PFSK-1 (cell line): Measurements from ENCODE around the gene CEACAM19.

Experiments
- FOXP2 ChIP-seq: optimal IDR thresholded peaks from 2 replicates; pipeline ENCODE3; 2011; ENCODE audit warnings: borderline replicate concordance, control low read depth, inconsistent platforms; ENCODE audit not compliant: insufficient read depth; ENCODE audit errors: extremely low read length, extremely low read depth
- POLR2AphosphoS5 ChIP-seq: IDR thresholded peaks from 2 replicates; pipeline ENCODE4 v1.6.1; 2012; ENCODE audit warnings: low read depth, mild to moderate bottlenecking, control low read depth, low read length, moderate library complexity
- REST ChIP-seq, 2 experiments: IDR thresholded peaks; 2 replicates each; pipeline versions ENCODE4 v1.6.1 to v1.8.0; 2011 to 2012; ENCODE audit warnings: low read depth in 2 of 2, low read length in 2 of 2, control low read depth in 1 of 2, inconsistent platforms in 1 of 2, mild to moderate bottlenecking in 1 of 2, moderate library complexity in 1 of 2; ENCODE audit not compliant: insufficient read depth in 1 of 2
- SIN3A ChIP-seq: IDR thresholded peaks from 2 replicates; pipeline ENCODE4 v1.6.1; 2012; ENCODE audit warnings: mild to moderate bottlenecking, low read length, moderate library complexity, borderline replicate concordance; ENCODE audit not compliant: insufficient read depth
- TAF1 ChIP-seq: IDR thresholded peaks from 2 replicates; pipeline ENCODE4 v1.6.1; 2012; ENCODE audit warnings: low read length, control low read depth, borderline replicate concordance; ENCODE audit not compliant: insufficient read depth

The CEACAM19 gene

GRCh38 chr19:44725684-44726083 lies 54.4 kb downstream of the CEACAM19 start:
- no peak for TF ChIP-seq FOXP2
- TF ChIP-seq SIN3A: no peak
- no peak for TF ChIP-seq REST (IDR thresholded peaks at IDR 0.05; ENCODE audit: insufficient read depth in 1 of 2, low read depth in 2 of 2, low read length in 2 of 2)
- TF ChIP-seq TAF1: no peak
- no peak for TF ChIP-seq POLR2AphosphoS5

DNA sequence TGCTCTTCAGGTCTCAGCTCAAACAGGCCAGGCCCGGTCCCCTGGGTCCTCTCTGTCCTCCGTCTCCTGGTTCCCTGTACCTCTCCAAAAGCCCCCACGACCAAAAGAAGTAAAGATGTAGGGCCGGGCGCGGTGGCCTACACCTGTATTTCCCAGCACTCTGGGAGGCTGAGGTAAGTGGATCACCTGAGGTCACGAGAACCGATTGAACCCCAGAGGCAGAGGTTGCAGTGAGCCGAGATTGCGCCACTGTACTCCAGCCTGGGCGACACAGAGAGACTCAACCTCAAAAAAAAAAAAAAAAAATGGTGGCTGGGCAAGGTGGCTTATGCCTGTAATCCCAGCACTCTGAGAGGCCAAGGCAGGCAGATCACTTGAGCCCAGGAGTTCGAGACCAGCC lies 55.2 kb downstream of the CEACAM19 start:
- TF ChIP-seq TAF1 (no peak), FOXP2 (no peak), REST (IDR thresholded peaks at IDR 0.05; ENCODE audit: insufficient read depth in 1 of 2, low read depth in 2 of 2, low read length in 2 of 2) (no peak), SIN3A (no peak), POLR2AphosphoS5 (no peak)

- TF ChIP-seq SIN3A (no peak), TAF1 (no peak), FOXP2 (no peak), POLR2AphosphoS5 (no peak)
Measured at GRCh38 chr19:44728178-44728577, 56.9 kb downstream of the CEACAM19 start.

DNA sequence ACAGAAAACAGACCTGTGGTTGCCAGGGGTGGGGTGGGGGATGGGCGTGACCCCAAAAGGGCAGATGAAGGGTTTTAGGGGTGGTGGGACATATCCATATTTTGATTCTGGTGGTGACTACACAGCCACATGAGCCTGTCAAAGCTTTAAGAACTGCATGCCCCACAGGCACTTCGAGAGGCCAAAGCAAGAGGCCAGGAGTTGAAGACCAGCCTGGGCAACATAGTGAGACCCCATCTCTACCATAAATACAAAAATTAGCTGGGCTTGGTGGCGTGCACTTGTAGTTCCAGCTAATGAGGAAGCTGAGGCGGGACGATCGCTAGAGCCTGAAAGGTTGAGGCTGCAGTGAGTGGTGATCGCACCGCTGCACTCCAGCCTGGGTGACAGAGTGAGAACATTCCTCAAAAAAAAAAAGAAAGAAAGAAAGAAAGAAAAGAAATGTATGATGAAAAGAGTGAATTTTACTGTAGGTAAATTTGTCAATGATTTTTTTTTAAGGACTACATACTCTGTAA lies 58.3 kb downstream of the CEACAM19 start:
- TF ChIP-seq REST (IDR thresholded peaks at IDR 0.05; ENCODE audit: insufficient read depth in 1 of 2, low read depth in 2 of 2, low read length in 2 of 2) (no peak), SIN3A (no peak), FOXP2 (no peak), POLR2AphosphoS5 (no peak), TAF1 (no peak)

DNA sequence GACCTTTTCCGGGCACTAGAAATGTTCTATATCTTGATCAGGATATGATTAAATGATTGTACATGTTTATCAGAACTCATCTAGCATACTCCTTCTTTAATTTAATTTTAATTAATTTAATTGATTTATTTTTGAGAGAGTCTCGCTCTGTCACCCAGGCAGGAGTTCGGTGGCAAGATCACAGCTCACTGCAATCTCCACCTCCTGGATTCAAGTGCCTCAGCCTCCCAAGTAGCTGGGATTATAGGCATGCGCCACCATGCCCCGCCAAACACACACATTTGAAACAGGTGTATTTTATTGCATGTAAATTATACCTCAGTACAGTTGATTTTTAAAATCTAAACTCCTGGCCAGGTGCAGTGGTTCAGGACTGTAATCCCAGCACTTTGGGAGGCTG lies 59.8 kb downstream of the CEACAM19 start:
- TF ChIP-seq REST (IDR thresholded peaks at IDR 0.05; ENCODE audit: insufficient read depth in 1 of 2, low read depth in 2 of 2, low read length in 2 of 2) (no peak), SIN3A (no peak), FOXP2 (no peak), TAF1 (no peak), POLR2AphosphoS5 (no peak)
